Measurements from ENCODE around the gene DLG2.
"Not testable (repeated sequence)": the region's sequence is repeated elsewhere in the genome, so short reads cannot be mapped to it uniquely, and the experiment has no call there.

DLG2 gene

DNA sequence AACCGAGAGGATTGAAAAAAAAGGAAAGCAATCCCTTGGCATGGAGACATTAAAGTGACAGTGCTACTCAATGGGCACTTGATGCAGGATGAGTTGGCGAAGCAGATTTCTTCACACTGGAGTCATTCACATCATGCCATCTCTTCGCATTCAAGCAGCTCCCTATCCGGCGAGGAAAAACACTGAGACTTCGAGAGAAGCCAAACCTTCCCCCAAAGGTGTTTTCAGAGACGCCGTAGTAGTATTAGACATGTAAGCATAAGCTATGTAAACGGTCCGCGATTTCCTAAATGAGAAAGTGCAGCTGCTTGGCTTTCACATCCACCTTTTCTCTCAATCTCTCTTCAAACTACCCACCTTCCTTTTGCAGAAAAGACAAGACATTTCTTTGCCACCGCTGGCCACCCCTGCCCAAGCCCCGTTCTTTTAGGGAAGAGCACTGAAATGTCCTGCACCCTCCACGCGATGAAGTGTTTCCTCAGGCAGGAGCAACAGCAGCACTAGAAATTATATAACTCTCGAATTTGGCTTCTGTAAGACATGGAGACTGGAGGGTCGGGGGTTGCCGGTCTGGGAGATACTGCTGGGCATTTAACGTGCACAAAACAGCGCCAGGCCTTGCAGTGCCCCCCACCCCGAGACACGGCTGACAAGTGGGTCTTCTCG lies at the start of gene DLG2:
Gene DLG2, minus strand, starts transcription at position 13 of the 666 bp plus-strand sequence.
- TF ChIP-seq, protein P1, sequence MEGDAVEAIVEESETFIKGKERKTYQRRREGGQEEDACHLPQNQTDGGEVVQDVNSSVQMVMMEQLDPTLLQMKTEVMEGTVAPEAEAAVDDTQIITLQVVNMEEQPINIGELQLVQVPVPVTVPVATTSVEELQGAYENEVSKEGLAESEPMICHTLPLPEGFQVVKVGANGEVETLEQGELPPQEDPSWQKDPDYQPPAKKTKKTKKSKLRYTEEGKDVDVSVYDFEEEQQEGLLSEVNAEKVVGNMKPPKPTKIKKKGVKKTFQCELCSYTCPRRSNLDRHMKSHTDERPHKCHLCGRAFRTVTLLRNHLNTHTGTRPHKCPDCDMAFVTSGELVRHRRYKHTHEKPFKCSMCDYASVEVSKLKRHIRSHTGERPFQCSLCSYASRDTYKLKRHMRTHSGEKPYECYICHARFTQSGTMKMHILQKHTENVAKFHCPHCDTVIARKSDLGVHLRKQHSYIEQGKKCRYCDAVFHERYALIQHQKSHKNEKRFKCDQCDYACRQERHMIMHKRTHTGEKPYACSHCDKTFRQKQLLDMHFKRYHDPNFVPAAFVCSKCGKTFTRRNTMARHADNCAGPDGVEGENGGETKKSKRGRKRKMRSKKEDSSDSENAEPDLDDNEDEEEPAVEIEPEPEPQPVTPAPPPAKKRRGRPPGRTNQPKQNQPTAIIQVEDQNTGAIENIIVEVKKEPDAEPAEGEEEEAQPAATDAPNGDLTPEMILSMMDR (IDR thresholded peaks at IDR 0.05; ENCODE audit: insufficient read depth, missing control alignments) = no peak
- DNase-seq (ENCODE audit: insufficient read length, low spot score) (no peak), FAIRE-seq (no peak)

DNA sequence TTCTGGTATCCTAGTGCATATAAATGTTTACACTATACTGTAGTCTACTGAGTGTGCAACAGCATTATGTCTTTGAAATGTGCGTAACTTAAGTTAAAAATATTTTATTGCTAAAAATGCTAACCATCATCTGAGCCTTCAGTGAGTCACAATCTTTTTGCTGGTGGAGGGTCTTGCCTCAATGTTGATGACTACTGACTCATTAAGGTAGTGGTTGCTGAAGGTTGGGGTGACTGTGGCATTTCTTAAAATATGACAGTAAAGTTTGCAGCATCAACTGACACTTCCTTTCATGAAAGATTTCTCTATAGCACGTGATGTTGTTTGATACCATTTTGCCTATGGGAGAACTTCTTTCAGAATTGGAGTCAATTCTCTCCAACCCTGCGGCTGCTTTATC lies 46.2 kb upstream of the DLG2 start:
- FAIRE-seq (no peak), DNase-seq (ENCODE audit: insufficient read length, low spot score) (no peak)
- TF ChIP-seq, protein P1 (IDR thresholded peaks at IDR 0.05; ENCODE audit: insufficient read depth, missing control alignments) = no peak

DNA sequence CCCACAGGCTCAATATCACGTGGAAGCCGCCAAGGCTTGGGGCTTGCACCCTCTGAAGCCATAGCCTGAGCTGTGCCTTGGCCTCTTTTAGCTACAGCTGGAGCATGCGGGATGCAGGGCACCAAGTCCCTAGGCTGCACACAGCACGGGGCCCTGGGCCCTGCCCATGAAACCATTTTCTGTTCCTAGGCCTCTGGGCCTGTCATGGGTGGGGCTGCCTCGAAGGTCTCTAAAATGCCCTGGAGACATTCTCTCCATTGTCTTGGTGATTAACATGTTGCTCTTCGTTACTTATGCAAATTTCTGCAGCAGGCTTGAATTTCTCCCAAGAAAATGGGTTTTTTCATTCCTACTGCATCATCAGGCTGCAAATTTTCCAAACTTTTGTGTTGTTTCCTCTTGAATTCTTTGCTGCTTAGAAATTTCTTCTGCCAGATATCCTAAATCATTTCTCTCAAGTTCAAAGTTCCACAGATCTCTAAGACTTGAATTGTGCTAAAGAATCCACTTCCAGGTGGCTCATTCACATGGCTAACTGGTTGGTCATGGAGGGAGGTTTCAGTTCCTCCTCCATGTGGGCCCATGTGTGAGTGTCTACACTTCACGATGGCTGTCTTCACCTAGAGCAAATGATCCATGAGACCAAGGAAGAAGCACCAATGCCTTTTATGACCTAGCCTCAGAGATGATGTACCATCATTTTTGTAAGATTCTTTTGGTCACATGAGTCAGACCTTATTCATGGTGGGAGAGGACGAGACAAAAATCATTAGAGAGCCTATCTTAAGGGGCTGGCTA lies 45.2 kb upstream of the DLG2 start:
- DNase-seq (ENCODE audit: insufficient read length, low spot score) (no peak), FAIRE-seq (no peak)
- TF ChIP-seq, protein P1 (IDR thresholded peaks at IDR 0.05; ENCODE audit: insufficient read depth, missing control alignments) = no peak

DNA sequence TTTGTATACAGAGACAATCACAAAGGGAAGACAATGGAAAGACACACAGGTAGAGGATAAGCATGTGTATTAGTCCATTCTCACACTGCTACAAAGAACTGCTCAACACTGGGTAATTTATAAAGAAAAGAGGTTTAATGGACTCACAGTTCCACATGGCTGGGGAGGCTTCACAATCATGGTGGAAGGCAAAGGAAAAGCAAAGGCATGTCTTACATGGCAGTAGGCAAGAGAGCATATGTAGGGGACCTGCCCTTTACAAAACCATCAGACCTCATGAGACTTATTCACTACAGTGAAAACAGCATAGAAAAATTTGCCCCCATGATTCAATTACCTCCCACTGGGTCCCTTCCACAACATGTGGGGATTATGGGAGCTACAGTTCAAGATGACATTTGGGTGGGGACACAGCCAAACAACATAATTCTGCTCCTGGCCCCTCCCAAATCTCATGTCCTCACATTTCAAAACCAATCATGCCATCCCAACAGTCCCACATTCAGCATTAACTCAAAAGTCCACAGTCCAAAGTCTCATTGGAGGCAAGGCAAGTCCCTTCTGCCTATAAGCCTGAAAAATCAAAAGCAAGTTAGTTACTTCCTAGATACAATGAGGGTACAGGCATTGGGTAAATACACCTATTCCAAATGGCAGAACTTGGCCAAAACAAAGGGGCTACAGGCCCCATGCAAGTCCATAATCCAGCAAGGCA lies 44.0 kb upstream of the DLG2 start:
- not testable (repeated sequence) for FAIRE-seq; DNase-seq (ENCODE audit: insufficient read length, low spot score)

DNA sequence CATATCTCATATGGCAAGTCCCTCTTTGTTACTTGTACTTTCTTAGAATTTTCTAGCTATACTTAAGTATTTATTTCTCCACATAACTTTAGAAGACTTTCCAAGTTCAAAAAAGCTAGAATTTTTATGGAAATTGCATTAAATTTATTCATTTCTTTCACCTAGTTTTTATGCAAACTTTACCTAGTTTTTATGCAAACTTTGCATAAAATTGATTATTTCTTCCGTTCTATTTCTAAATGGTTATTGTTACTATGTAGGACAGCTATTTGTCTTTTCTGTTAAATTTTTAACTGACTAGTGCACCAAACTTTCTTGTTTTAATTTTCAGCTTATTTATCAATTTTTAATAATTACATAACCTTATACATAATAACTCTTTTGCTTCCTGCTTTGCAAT lies 41.0 kb upstream of the DLG2 start:
- FAIRE-seq (no peak), DNase-seq (ENCODE audit: insufficient read length, low spot score) (no peak)
- TF ChIP-seq, protein P1 (IDR thresholded peaks at IDR 0.05; ENCODE audit: insufficient read depth, missing control alignments) = no peak

DNA sequence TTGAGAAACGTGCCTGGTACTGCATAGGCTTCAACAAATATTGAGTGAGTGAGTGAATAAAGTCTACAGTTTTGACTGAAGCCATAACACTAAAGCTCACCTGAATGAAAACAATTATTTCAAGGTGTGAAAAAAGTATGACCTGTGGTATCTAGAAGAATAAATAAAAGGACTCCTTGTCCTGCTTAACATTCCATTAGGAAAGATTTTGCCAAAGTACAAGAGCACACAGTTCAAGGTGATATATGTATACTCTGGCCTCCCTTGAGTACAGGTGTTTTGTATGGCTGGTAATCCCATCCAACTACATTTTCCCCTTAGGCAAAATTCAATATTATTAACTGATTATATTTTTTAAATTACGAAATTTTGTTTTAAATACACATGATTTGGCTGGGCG lies 39.5 kb upstream of the DLG2 start:
- no peak for DNase-seq (ENCODE audit: insufficient read length, low spot score)
- no peak for FAIRE-seq
- TF ChIP-seq, protein P1 (IDR thresholded peaks at IDR 0.05; ENCODE audit: insufficient read depth, missing control alignments) = no peak

DNA sequence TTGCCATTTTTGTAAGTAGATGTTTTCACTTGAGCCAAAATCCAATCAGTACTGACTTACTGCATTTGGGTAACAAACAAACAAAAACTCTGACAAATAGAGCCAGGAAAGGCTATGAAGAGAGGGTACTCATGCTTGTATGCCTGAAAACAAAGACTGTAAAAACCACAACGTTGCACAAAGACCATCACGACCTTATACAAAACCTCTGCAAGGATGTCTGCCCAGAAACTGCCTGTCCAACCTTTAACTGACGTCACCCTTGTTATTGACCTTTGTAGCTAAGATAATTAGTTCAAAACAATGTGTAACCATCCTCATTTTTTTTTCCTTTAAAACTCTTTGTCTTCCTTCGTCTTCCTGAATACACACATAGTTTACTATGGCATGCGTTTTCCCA lies 38.6 kb upstream of the DLG2 start:
- TF ChIP-seq, protein P1 (IDR thresholded peaks at IDR 0.05; ENCODE audit: insufficient read depth, missing control alignments) = no peak
- DNase-seq (ENCODE audit: insufficient read length, low spot score) (no peak), FAIRE-seq (no peak)
